Esophagus squamous epithelium (tissue), 5 donors: ENCODE data around the gene WDR82. TPM values are rescaled to one million over a fixed set of nuclear protein-coding genes. Genes with fewer than 3 reads are reported as not detected.

Source experiments
- DNase-seq: peaks from one replicate; lab custom pipeline; 2025; lab: John Stamatoyannopoulos, UW
- H3K27ac ChIP-seq, 4 donors: fragments of 200-600 bp; sonication (generic); one replicate each; pipeline ENCODE4 v1.5.1; 2016 to 2019; ENCODE audit warnings: mild to moderate bottlenecking in 1 of 4
- H3K27me3 ChIP-seq, 4 donors: fragments of 200-600 bp; sonication (generic); 1 replicate in 3 of 4; 2 replicates in 1 of 4; pipeline versions ENCODE4 v1.5.1 to v1.6.0; 2017 to 2021; ENCODE audit warnings: antibody characterized with exemption in 1 of 4
- H3K36me3 ChIP-seq, 3 donors: fragments of 200-600 bp; sonication (generic); one replicate each; pipeline ENCODE4 v1.5.1; 2016 to 2019
- H3K4me1 ChIP-seq, 3 donors: fragments of 200-600 bp; sonication (generic); one replicate each; pipeline ENCODE4 v1.5.1; 2017 to 2019
- H3K4me3 ChIP-seq, 4 donors: fragments of 200-600 bp; sonication (generic); 1 replicate in 3 of 4; 2 replicates in 1 of 4; pipeline ENCODE4 v1.5.1; 2016 to 2019; ENCODE audit warnings: mild to moderate bottlenecking in 2 of 4, moderate library complexity in 1 of 4
- H3K9me3 ChIP-seq, 3 donors: fragments of 200-600 bp; sonication (generic); one replicate each; pipeline ENCODE4 v1.5.1; 2016 to 2019
- POLR2A ChIP-seq, 4 donors: fragments of 450-650 bp; IDR thresholded peaks; one replicate each; pipeline ENCODE4 v1.6.1; 2017; ENCODE audit warnings: antibody characterized with exemption in 4 of 4, mild to moderate bottlenecking in 4 of 4, moderate library complexity in 3 of 4
- WGBS, 2 donors: methylation state at CpG; one replicate each; pipeline ENCODE4 v1.1.5; 2018; 5-methylcytosine and 5-hydroxymethylcytosine counted together
- intact Hi-C: fragments of 100-400 bp; cut with DNase I; formaldehyde crosslinking; loops from one replicate; pipeline ENCODE4 v1.15.0; 2022
- total RNA-seq, 4 donors: library from RNA; depleted of rRNA; stranded (reverse); fragments of >200 nt; gene quantifications; one replicate each; pipeline ENCODE4 v1.1.0, GENCODE V29; 2016
- TF ChIP-seq, protein P1 (sequence below), 6 experiments: fragments of 450-650 bp in 4 of 6; fragments of 200-600 bp in 2 of 6; sonication (generic) in 2 of 6; IDR thresholded peaks; one replicate each; pipeline ENCODE4 v1.5.1; 2016 to 2019; ENCODE audit warnings: antibody characterized with exemption in 6 of 6, mild to moderate bottlenecking in 4 of 6, moderate library complexity in 4 of 6
- donor health status: DM: yes; HTN: yes; CAD: no.

Gene WDR82
- total RNA-seq, 4 donors from 2014 or later = 42.7 to 58.7 (median 52.9) TPM

- Histone ChIP-seq H3K36me3 (peaks cover 33 to 89% (median 40%) of the 10 kb centered on the region in 3 donors), H3K27ac (no peak overlapping the region), H3K4me3 (no peak overlapping the region), H3K9me3 (no peaks in the 10 kb centered on the region), H3K4me1 (peaks cover 6 to 48% (median 6%) of the 10 kb centered on the region in 3 donors), H3K27me3 (no peaks in the 10 kb centered on the region)
- no peak for DNase-seq
- intact Hi-C loops = no loop called here
- TF ChIP-seq, protein P1, sequence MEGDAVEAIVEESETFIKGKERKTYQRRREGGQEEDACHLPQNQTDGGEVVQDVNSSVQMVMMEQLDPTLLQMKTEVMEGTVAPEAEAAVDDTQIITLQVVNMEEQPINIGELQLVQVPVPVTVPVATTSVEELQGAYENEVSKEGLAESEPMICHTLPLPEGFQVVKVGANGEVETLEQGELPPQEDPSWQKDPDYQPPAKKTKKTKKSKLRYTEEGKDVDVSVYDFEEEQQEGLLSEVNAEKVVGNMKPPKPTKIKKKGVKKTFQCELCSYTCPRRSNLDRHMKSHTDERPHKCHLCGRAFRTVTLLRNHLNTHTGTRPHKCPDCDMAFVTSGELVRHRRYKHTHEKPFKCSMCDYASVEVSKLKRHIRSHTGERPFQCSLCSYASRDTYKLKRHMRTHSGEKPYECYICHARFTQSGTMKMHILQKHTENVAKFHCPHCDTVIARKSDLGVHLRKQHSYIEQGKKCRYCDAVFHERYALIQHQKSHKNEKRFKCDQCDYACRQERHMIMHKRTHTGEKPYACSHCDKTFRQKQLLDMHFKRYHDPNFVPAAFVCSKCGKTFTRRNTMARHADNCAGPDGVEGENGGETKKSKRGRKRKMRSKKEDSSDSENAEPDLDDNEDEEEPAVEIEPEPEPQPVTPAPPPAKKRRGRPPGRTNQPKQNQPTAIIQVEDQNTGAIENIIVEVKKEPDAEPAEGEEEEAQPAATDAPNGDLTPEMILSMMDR (IDR thresholded peaks at IDR 0.05) = peak; percentile 89 to 96 (median 93)
- TF ChIP-seq POLR2A (IDR thresholded peaks at IDR 0.05) = no peak
- WGBS, 2 donors = 63 to 87% methylated on average over 8 to 13 of the region's 34 CpGs
Measured at GRCh38 chr3:52231502-52232278, 46.8 kb downstream of the WDR82 start.

GRCh38 chr3:52230889-52231499, 47.5 kb downstream of the WDR82 start:
- no peak for DNase-seq
- no peak for TF ChIP-seq POLR2A (IDR thresholded peaks at IDR 0.05)
- TF ChIP-seq, protein P1 (IDR thresholded peaks at IDR 0.05) = no peak
- 70 to 100% methylated on average over 2 to 3 of the region's 16 CpGs for WGBS, 2 donors

GRCh38 chr3:52230461-52230860, 48.0 kb downstream of the WDR82 start:
- H3K4me1 ChIP-seq = peaks cover 0 to 36% (median 0%) of the 10 kb centered on the region in 3 donors
- H3K27me3 ChIP-seq = no peaks in the 10 kb centered on the region
- H3K4me3 ChIP-seq = no peak overlapping the region
- TF ChIP-seq, protein P1 (IDR thresholded peaks at IDR 0.05) = no peak
- no peak for TF ChIP-seq POLR2A (IDR thresholded peaks at IDR 0.05)
- H3K9me3 ChIP-seq = no peaks in the 10 kb centered on the region
- intact Hi-C loops = no loop called here
- WGBS, 2 donors = 85 to 91% methylated on average over 6 of the region's 6 CpGs
- no peak for DNase-seq
- H3K36me3 ChIP-seq = peaks cover 31 to 84% (median 40%) of the 10 kb centered on the region in 3 donors
- no peak overlapping the region for H3K27ac ChIP-seq

More at GRCh38 chr3:52230889-52231499, 47.5 kb downstream of the WDR82 start:
- H3K27me3 ChIP-seq = no peaks in the 10 kb centered on the region
- intact Hi-C loops = no loop called here
- no peak overlapping the region for H3K4me3 ChIP-seq
- no peaks in the 10 kb centered on the region for H3K9me3 ChIP-seq
- H3K27ac ChIP-seq = no peak overlapping the region
- H3K4me1 ChIP-seq = peaks cover 0 to 41% (median 0%) of the 10 kb centered on the region in 3 donors
- peaks cover 33 to 89% (median 40%) of the 10 kb centered on the region in 3 donors for H3K36me3 ChIP-seq

DNA sequence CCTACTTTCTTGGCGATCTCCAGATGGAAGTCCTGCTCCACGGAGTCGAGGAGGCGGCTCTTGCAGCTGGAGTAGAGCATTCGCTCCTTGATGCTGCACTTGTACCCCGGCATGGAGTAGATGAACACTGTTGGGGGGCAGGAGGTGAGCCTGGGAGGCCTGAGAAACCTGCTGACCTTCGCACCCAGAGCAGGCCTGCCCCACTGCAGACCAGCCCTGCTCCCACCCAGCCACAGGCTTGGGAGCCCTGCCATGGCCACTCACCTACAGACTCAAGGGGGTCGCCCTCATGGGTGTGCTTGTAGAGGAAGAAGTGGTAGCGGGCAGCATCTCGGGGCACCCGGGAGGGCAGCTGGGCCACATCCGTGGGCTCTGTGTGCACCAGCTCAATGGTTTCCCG, 48.8 kb downstream of the WDR82 start:
- Histone ChIP-seq H3K4me3 (no peak overlapping the region), H3K4me1 (peaks cover 0 to 28% (median 0%) of the 10 kb centered on the region in 3 donors), H3K9me3 (no peaks in the 10 kb centered on the region), H3K36me3 (peaks cover 27 to 76% (median 40%) of the 10 kb centered on the region in 3 donors), H3K27me3 (no peaks in the 10 kb centered on the region), H3K27ac (no peak overlapping the region)
- DNase-seq = no peak
- TF ChIP-seq, protein P1 (IDR thresholded peaks at IDR 0.05) = no peak
- no peak for TF ChIP-seq POLR2A (IDR thresholded peaks at IDR 0.05)
- intact Hi-C loops = no loop called here
- 92% methylated on average over 2 of the region's 13 CpGs; no CpG with 5 or more reads in 1 of the 2 donors for WGBS, 2 donors
